ENCODE data around the gene HS3ST3B1. TPM values are rescaled to one million over a fixed set of nuclear protein-coding genes. Genes with fewer than 3 reads are reported as not detected.

Gene HS3ST3B1
- total RNA-seq, 1 experiment from 2014 or later, result 0.33 TPM

GRCh38 chr17:14337596-14338079 lies 36.8 kb downstream of the HS3ST3B1 start:
- Histone ChIP-seq H3K4me2 (ENCODE audit: low read length) (no peak overlapping the region), H3K9ac (ENCODE audit: low read length) (no peak overlapping the region), H3K4me3 (ENCODE audit: low read length) (no peak overlapping the region), H2AFZ (ENCODE audit: low read length) (no peak overlapping the region), H3K4me1 (ENCODE audit: insufficient read depth, low read length) (no peaks in the 10 kb centered on the region), H3K9me3 (ENCODE audit: low read length) (no peaks in the 10 kb centered on the region), H3K27me3 (ENCODE audit: low read length) (peaks cover 61% of the 10 kb centered on the region), H3K79me2 (ENCODE audit: low read length) (no peaks in the 10 kb centered on the region), H4K20me1 (ENCODE audit: low read length) (no peaks in the 10 kb centered on the region), H3K9me2 (replicated peaks; ENCODE audit: low read length) (no peaks in the 10 kb centered on the region), H3K36me3 (ENCODE audit: low read depth, low read length) (no peaks in the 10 kb centered on the region), H3K27ac (ENCODE audit: low read length) (no peak overlapping the region), H3F3A (ENCODE audit: low read length, unreplicated experiment) (no peaks in the 10 kb centered on the region)
- DNase-seq (no peak), ATAC-seq (no peak)
- ChIA-PET POLR2A (ENCODE audit: unreplicated experiment) (no interaction called here), CTCF (no interaction called here)
- no TSS peak for BruUV-seq (replicated peaks)
- TF ChIP-seq EZH2phosphoT487 (IDR thresholded peaks at IDR 0.05; ENCODE audit: borderline replicate concordance, low read length) (no peak), CTCF (conservative IDR thresholded peaks at IDR 0.05; ENCODE audit: low read depth, low read length) (no peak), EZH2 (IDR thresholded peaks at IDR 0.05; ENCODE audit: low read length, unreplicated experiment) (no peak)
- intact Hi-C loops (cut with micrococcal nuclease), result no loop called here

- Histone ChIP-seq H3K4me2 (ENCODE audit: low read length) (no peak overlapping the region), H2AFZ (ENCODE audit: low read length) (no peak overlapping the region), H3F3A (ENCODE audit: low read length, unreplicated experiment) (no peaks in the 10 kb centered on the region), H3K9me2 (replicated peaks; ENCODE audit: low read length) (no peaks in the 10 kb centered on the region), H3K4me1 (ENCODE audit: insufficient read depth, low read length) (no peaks in the 10 kb centered on the region), H3K27ac (ENCODE audit: low read length) (no peak overlapping the region), H3K9ac (ENCODE audit: low read length) (no peak overlapping the region), H3K79me2 (ENCODE audit: low read length) (no peaks in the 10 kb centered on the region), H3K27me3 (ENCODE audit: low read length) (peaks cover 42% of the 10 kb centered on the region), H3K4me3 (ENCODE audit: low read length) (no peak overlapping the region), H3K9me3 (ENCODE audit: low read length) (no peaks in the 10 kb centered on the region), H4K20me1 (ENCODE audit: low read length) (no peaks in the 10 kb centered on the region), H3K36me3 (ENCODE audit: low read depth, low read length) (no peaks in the 10 kb centered on the region)
- DNase-seq (no peak), ATAC-seq (no peak)
- no TSS peak for BruUV-seq (replicated peaks)
- CTCF ChIA-PET, result no interaction called here
- no peak for TF ChIP-seq CTCF (conservative IDR thresholded peaks at IDR 0.05; ENCODE audit: low read depth, low read length)
- POLR2A ChIA-PET (ENCODE audit: unreplicated experiment), result no interaction called here
- intact Hi-C loops (cut with micrococcal nuclease), result no loop called here
These were observed 40.2 kb downstream of the HS3ST3B1 start for GRCh38 chr17:14340857-14341754.

- H3K79me2 ChIP-seq (ENCODE audit: low read length), result no peaks in the 10 kb centered on the region
- no peak overlapping the region for H3K4me3 ChIP-seq (ENCODE audit: low read length)
- intact Hi-C loops (cut with micrococcal nuclease), result no loop called here
- no TSS peak for BruUV-seq (replicated peaks)
- H3K36me3 ChIP-seq (ENCODE audit: low read depth, low read length), result no peaks in the 10 kb centered on the region
- no peak overlapping the region for H3K9ac ChIP-seq (ENCODE audit: low read length)
- CTCF ChIA-PET, result no interaction called here
- no peaks in the 10 kb centered on the region for H3K4me1 ChIP-seq (ENCODE audit: insufficient read depth, low read length)
- H3F3A ChIP-seq (ENCODE audit: low read length, unreplicated experiment), result no peaks in the 10 kb centered on the region
- H4K20me1 ChIP-seq (ENCODE audit: low read length), result no peaks in the 10 kb centered on the region
- POLR2A ChIA-PET (ENCODE audit: unreplicated experiment), result no interaction called here
- TF ChIP-seq EZH2phosphoT487 (IDR thresholded peaks at IDR 0.05; ENCODE audit: borderline replicate concordance, low read length) (no peak), EZH2 (IDR thresholded peaks at IDR 0.05; ENCODE audit: low read length, unreplicated experiment) (no peak), CTCF (conservative IDR thresholded peaks at IDR 0.05; ENCODE audit: low read depth, low read length) (no peak)
- H3K4me2 ChIP-seq (ENCODE audit: low read length), result no peak overlapping the region
- no peaks in the 10 kb centered on the region for H3K9me2 ChIP-seq (replicated peaks; ENCODE audit: low read length)
- H3K27ac ChIP-seq (ENCODE audit: low read length), result no peak overlapping the region
- ATAC-seq, result no peak
- no peak overlapping the region for H2AFZ ChIP-seq (ENCODE audit: low read length)
- H3K9me3 ChIP-seq (ENCODE audit: low read length), result no peaks in the 10 kb centered on the region
- no peak for DNase-seq
- H3K27me3 ChIP-seq (ENCODE audit: low read length), result peaks cover 42% of the 10 kb centered on the region
These were observed 41.0 kb downstream of the HS3ST3B1 start for GRCh38 chr17:14341866-14342265.
